AG20443 (cell line): ENCODE results near the gene TUBA8.
"Not testable (repeated sequence)": the region's sequence is repeated elsewhere in the genome, so short reads cannot be mapped to it uniquely, and the experiment has no call there.

ENCODE experiments used
- DNase-seq: peaks from one replicate; pipeline ENCODE4 v3.0.0; 2012; ENCODE audit warnings: low spot score, mixed read lengths

The TUBA8 gene

GRCh38 chr22:18130699-18131429 is 20.3 kb downstream of the TUBA8 start:
- DNase-seq: no peak

- DNase-seq: peak; percentile 52
Observed at GRCh38 chr22:18133452-18133851, 22.8 kb downstream of the TUBA8 start.

DNA sequence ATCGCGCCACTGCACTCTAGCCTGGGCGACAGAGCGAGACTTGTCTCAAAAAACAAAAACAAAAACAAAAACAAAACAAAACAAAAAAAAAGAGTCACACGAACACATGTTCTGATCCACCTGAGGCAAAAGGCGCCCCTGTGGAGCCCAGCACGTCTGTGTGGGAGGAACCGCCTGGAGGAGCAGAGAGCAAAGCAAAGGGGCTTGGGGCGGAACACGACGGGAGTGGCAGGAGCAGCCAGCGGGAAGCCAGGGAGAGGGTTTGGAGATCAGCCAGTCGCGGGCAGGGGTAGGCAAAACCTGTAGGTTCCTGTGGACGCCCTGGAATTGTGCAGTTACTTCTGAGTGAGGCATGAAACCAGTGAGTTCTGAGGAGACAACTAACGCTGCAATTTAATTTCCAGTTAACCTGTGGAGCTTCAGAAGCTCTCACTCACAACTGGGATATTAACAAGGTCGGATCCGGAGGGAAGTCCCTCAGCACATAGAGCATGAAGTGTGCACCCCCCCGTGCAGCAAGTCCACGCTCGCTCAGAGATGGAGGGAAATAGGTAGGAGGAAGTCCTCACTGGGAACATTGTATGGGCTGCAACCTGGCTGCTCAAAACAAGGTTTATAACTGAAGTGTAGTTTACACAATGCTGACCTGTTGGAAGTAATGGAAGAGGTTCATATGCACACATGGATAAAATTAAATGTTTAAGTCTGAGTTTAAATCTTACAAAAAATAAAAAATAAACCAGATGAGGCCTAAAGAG is 26.1 kb downstream of the TUBA8 start:
- DNase-seq: no peak

DNA sequence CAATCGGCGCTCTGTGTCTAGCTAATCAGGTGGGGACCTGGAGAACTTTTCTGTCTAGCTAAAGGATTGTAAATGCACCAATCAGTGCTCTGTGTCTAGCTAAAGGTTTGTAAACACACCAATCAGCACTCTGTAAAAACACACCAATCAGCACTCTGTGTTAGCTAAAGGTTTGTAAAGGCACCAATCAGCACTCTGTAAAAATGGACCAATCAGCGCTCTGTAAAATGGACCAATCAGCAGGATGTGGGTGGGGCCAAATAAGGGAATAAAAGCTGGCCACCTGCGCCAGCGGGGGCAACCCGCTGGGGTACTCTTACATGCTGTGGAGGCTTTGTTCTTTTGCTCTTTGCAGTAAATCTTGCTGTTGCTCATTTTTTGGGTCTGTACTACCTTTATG is 30.4 kb downstream of the TUBA8 start:
- not testable (repeated sequence) for DNase-seq

- DNase-seq: no peak
Observed at GRCh38 chr22:18144105-18144504, 33.5 kb downstream of the TUBA8 start.

DNA sequence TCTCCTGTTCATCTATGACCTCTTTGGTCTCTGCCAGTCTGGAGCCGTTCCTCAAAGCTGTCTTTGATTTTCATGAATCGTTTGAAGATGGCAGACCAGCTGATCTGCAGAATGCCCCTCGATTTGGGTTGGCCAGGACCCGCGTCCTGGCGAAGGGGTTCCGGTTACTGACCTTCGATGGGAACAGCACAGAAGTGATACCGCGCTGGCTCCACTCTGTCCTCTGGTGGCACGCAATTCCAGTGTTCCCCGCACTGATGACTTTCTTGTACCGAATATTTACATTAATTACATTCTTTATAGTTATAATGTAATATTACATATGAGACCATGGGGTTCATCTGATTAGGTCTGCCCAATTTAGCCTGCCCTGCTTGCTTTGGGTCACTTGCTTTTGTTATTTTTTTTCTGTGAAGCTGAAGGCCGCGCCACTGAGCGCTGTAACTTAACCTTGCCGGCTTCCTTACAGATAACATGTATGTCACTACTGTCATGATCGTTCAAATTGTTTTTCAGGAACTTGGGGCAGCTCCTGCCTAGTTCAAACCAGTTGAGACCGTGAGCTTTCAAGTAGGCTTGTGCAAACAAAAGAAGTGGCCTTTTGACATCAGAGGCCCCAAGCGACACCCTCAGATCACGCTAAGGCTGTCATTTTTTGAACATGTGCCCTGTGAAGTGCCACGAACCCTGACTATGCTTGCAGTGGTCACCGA is 35.2 kb downstream of the TUBA8 start:
- no peak for DNase-seq

GRCh38 chr22:18146389-18146753 is 35.8 kb downstream of the TUBA8 start:
- no peak for DNase-seq

DNA sequence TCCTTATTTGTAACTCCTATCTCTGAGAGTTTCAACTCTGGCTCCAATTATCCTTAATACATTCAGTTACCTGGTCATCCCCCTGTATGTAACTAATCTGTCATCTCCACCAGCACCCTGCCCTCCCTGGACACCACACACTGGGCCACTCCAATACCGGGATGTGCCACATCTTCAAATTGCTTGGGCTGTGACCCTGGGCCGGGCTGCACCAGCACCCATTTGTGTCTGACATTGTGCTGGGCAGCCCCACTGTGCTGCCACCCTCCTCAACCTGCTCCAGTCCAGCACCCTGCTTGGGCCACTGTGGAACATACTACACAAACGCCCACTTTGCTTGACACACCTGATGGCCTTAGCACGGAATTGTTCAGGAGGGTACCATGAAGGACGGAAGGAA is 37.2 kb downstream of the TUBA8 start:
- no peak for DNase-seq

DNA sequence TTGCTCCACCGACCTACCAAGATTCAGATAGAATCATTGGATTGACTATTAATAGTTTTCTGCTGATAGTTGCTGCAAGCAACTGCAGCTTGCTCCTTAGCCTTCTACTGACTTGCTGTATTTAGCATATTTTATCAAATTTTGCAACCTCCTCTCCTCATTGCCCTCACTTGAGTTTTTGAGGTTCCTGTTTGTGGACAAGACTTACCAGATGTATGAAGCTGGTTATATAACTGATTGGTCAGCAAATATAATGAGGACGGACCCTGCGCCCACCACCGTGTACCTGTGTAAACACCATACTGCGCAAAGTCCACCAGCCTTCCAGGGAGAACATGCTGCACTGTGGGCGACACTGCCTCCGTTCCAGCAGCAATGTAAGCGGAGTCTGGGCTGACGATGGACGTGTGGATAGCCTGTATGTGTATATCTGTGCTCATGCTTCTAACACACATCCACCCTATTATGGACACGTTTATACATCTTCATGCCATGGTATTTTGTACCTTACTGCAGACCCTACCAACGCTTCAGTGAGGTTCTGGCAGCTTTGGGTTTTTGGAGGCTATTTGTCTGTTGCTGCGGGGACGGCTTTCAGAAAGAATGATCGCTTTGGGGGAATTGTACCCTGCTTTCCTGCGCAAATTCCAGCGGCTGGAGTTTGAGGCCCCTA is 37.8 kb downstream of the TUBA8 start:
- no peak for DNase-seq

DNA sequence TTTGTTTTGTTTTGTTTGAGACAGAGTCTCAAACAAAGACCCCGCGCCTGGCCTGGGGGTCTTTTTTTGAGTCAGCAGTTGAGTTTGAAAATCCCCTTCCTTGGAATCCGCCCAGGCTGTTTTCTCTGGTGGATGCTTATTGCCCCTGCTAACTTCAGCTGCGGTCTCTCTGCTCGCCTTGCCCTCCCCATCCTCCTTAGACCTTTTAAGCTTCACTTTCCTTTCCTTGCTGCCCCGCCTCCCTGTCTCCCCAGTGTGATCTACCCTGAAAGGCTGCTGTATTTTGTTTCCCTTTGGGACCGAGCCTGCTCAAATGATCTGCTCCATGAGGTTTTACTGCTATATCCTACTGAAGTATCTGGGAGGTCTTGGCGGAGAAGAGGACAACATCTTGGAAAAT is 41.9 kb downstream of the TUBA8 start:
- DNase-seq: no peak

DNA sequence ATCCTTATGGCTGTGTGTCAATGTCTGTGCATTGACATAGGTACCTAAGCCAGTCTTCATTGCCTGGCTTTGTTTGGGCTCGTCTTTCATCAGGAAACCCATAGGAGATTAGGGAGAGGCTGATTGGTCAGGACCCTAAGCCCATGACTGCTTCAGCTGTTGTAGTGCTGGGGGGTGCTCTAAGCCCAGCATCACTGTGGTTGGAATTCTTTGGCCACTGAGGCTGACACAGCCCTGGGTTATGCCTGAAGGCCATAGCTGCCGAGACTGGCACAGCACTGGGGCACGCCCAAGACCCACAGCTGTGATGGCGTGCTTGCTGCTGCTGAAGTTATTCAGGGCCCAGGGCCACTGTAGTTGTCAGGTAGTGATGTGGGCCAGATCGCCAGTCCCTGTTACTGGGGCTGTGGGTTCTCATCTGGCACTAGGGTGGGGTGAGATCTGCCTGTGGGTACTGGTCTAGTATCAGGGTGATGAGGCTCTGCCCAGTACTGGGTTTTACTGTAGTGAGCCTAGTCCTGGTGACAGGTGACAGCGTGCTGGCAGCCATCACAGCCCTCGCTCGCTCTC is 44.3 kb downstream of the TUBA8 start:
- no peak for DNase-seq

GRCh38 chr22:18155546-18155945 is 44.9 kb downstream of the TUBA8 start:
- DNase-seq: not testable (repeated sequence)

GRCh38 chr22:18156878-18157713 is 46.5 kb downstream of the TUBA8 start:
- peak; percentile 92 for DNase-seq

- DNase-seq: no peak
Observed at GRCh38 chr22:18157714-18158028, 47.1 kb downstream of the TUBA8 start.

DNA sequence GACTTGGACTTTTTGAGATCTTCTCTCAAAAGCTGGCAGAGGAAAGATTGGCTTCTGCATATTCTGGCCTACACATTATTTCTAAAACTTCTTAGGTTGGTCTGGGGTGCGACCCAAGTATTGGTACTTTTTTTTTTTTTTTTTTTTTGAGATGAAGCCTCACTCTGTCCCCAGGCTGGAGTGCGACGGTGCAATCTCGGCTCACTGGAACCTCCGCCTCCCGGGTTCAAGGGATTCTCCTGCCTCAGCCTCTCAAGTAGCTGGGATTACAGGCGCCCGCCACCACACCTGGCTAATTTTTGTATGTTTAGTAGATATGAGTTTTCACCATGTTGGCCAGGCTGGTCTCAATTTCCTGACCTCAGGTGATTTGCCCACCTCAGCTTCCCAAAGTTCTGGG is 50.0 kb downstream of the TUBA8 start:
- not testable (repeated sequence) for DNase-seq

DNA sequence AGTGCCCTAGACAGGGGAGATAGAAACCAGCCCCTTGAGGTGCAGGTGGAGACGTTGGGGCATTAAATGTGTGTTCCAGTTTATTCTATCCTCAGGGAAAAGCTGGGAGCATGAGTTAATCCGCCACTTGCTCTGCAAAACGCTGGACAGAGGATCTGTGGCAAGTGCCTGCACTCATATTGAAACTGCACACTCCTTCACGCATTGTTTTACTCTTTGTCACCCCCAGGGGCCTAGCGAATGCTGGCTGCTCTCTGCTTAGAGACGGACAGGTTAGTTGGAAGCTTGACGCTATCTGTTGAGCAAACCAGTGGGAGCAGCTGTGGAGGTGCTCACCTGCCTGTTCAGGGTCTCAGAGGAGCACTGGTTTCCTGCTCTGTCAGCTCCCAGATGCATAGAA is 53.2 kb downstream of the TUBA8 start:
- not testable (repeated sequence) for DNase-seq

- not testable (repeated sequence) for DNase-seq
Observed at GRCh38 chr22:18164584-18164983, 54.0 kb downstream of the TUBA8 start.

GRCh38 chr22:18165356-18165755 is 54.7 kb downstream of the TUBA8 start:
- DNase-seq: not testable (repeated sequence)

DNA sequence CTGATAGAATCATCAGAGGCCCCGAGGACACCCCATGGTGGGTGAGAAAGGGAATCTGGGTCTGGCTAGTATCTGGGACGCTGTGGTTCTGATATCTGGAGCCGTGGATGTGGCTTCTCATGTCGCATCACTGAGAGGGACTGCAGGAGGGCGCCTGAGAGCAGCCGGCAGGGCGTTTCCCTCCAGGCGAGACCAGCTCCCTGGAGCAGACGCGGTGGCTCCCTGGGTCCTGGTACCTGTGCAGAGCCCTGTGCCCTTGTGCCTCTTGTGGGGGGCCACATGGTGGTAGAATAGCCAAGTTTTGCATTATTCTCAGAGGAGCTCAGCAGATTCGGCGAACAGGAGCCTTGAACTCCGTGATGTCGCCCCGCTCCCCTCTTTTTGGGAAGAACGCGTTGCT is 59.7 kb downstream of the TUBA8 start:
- not testable (repeated sequence) for DNase-seq

GRCh38 chr22:18172203-18172602 is 61.6 kb downstream of the TUBA8 start:
- DNase-seq: not testable (repeated sequence)

DNA sequence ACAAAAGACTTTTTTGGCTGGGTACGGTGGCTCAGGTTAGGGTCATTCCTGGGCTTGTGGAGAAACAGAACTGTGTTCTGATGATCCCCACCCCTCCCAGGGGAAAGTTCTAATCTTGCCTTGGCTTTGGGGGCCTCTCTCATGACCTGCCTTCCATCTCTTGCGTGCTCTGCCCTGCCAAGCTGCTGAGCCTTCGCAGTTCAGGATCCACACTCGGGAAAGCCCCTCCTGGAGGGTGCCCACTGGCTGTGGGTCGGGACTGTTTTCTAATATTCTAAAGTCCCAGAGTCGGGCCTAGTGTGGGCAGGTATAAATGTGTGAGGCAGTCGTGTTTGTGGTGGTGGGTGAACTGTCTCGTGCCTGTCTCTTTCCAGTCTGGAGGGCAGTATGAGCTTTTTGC is 62.2 kb downstream of the TUBA8 start:
- DNase-seq: not testable (repeated sequence)
